ENCODE results near the gene PECR. TPM values are rescaled to one million over a fixed set of nuclear protein-coding genes. Genes with fewer than 3 reads are reported as not detected.

PECR gene
- total RNA-seq, 1 donor from 2014 or later: 6.6 TPM

- peak; percentile 71 for TF ChIP-seq CTCF (IDR thresholded peaks at IDR 0.05)
- Mint-ChIP-seq H3K4me3 (ENCODE audit: unreplicated experiment) (no peak overlapping the region), H3K9me3 (ENCODE audit: unreplicated experiment) (no peaks in the 10 kb centered on the region), H3K36me3 (ENCODE audit: unreplicated experiment) (peaks cover 1% of the 10 kb centered on the region), H3K27ac (ENCODE audit: unreplicated experiment) (no peak overlapping the region), H3K27me3 (ENCODE audit: unreplicated experiment) (no peaks in the 10 kb centered on the region), H3K4me1 (ENCODE audit: unreplicated experiment) (no peaks in the 10 kb centered on the region)
- DNase-seq (ENCODE audit: extremely low spot score, unreplicated experiment): no peak
Measured at GRCh38 chr2:216023055-216023648, 58.5 kb downstream of the PECR start.

GRCh38 chr2:216021768-216022565, 59.6 kb downstream of the PECR start:
- no peak for TF ChIP-seq CTCF (IDR thresholded peaks at IDR 0.05)
- Mint-ChIP-seq H3K4me1 (ENCODE audit: unreplicated experiment) (no peaks in the 10 kb centered on the region), H3K9me3 (ENCODE audit: unreplicated experiment) (no peaks in the 10 kb centered on the region), H3K4me3 (ENCODE audit: unreplicated experiment) (no peak overlapping the region), H3K36me3 (ENCODE audit: unreplicated experiment) (peaks cover 1% of the 10 kb centered on the region), H3K27me3 (ENCODE audit: unreplicated experiment) (no peaks in the 10 kb centered on the region), H3K27ac (ENCODE audit: unreplicated experiment) (no peak overlapping the region)
- no peak for DNase-seq (ENCODE audit: extremely low spot score, unreplicated experiment)

DNA sequence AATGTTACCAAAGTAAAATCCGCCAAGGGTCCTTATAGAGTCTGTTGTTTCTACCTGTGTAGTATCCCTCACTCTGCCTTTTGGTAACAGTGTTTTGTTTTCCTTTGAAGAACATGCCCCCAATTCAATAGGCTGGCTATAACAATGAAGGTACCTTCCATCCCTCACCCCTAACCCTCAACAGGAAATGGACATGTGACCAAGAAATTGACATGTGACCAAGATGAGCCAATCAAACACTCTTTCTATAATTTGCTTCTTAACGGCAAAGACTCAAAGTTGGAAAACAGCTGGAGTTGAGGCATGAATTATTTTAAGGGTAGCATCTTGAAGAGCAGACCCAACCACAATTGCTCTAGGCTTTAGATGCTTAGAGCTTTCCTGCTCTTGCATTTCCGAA, 62.9 kb downstream of the PECR start:
- Mint-ChIP-seq H3K4me3 (ENCODE audit: unreplicated experiment) (no peak overlapping the region), H3K4me1 (ENCODE audit: unreplicated experiment) (peaks cover 1% of the 10 kb centered on the region), H3K27me3 (ENCODE audit: unreplicated experiment) (no peaks in the 10 kb centered on the region), H3K9me3 (ENCODE audit: unreplicated experiment) (no peaks in the 10 kb centered on the region), H3K36me3 (ENCODE audit: unreplicated experiment) (peaks cover 1% of the 10 kb centered on the region), H3K27ac (ENCODE audit: unreplicated experiment) (no peak overlapping the region)
- TF ChIP-seq CTCF (IDR thresholded peaks at IDR 0.05): no peak
- DNase-seq (ENCODE audit: extremely low spot score, unreplicated experiment): no peak

DNA sequence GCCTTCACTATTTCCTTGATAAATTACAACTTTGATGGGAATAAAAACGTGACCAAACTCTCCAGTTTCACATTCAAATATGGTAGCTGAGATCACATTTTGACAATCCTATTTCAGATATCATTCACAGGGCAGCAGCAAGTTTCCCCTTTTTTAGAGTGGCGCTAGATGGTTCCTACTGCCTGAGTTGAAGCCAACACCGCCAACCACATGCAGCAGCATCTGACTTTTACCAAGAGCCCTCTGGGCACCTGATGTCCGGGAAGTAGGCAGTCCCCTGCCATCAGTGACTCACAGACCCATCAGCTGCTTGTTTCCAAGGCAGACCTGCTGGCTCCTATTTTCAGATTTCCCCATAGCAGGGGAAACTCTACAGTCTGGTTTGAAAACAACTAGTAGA, 64.2 kb downstream of the PECR start:
- no peaks in the 10 kb centered on the region for H3K27me3 Mint-ChIP-seq (ENCODE audit: unreplicated experiment)
- TF ChIP-seq CTCF (IDR thresholded peaks at IDR 0.05): no peak
- H3K36me3 Mint-ChIP-seq (ENCODE audit: unreplicated experiment): peaks cover 1% of the 10 kb centered on the region
- H3K4me1 Mint-ChIP-seq (ENCODE audit: unreplicated experiment): peaks cover 8% of the 10 kb centered on the region
- no peaks in the 10 kb centered on the region for H3K9me3 Mint-ChIP-seq (ENCODE audit: unreplicated experiment)
- H3K27ac Mint-ChIP-seq (ENCODE audit: unreplicated experiment): no peak overlapping the region
- H3K4me3 Mint-ChIP-seq (ENCODE audit: unreplicated experiment): no peak overlapping the region
- DNase-seq (ENCODE audit: extremely low spot score, unreplicated experiment): no peak

DNA sequence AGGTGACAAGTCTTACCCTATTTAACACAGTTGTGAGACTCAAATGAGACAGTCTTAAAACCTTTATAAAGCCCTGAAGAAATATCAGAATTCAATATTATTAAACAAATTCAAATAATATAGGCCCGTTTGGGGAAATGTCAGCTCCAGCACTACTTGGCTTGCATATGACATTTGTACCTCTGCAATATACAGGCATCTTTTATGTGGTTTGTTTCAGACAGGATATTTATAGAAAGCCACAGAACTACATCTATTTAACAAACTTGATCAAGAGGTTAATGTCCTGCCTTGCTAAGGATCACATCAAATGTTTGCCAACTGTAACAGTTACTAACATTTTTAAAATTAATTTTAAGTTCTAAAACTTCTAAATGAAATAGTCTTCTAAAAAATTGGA, 65.0 kb downstream of the PECR start:
- peaks cover 11% of the 10 kb centered on the region for H3K4me1 Mint-ChIP-seq (ENCODE audit: unreplicated experiment)
- H3K9me3 Mint-ChIP-seq (ENCODE audit: unreplicated experiment): no peaks in the 10 kb centered on the region
- no peak overlapping the region for H3K4me3 Mint-ChIP-seq (ENCODE audit: unreplicated experiment)
- DNase-seq (ENCODE audit: extremely low spot score, unreplicated experiment): no peak
- TF ChIP-seq CTCF (IDR thresholded peaks at IDR 0.05): no peak
- no peak overlapping the region for H3K27ac Mint-ChIP-seq (ENCODE audit: unreplicated experiment)
- no peaks in the 10 kb centered on the region for H3K27me3 Mint-ChIP-seq (ENCODE audit: unreplicated experiment)
- H3K36me3 Mint-ChIP-seq (ENCODE audit: unreplicated experiment): peaks cover 1% of the 10 kb centered on the region

Data from osteocyte (in vitro differentiated cells).